ENCODE measurements around the gene SSBP2.

GRCh38 chr5:81755320-81755719, 4.4 kb upstream of the SSBP2 start:
- TF ChIP-seq CTCF (IDR thresholded peaks at IDR 0.05; ENCODE audit: borderline replicate concordance, extremely low read depth, low read length, poor library complexity, severe bottlenecking) (no peak), EZH2 (IDR thresholded peaks at IDR 0.05; ENCODE audit: borderline replicate concordance, low read depth, low read length, severe bottlenecking) (no peak)
